ENCODE data around the gene COL6A1.

DNA sequence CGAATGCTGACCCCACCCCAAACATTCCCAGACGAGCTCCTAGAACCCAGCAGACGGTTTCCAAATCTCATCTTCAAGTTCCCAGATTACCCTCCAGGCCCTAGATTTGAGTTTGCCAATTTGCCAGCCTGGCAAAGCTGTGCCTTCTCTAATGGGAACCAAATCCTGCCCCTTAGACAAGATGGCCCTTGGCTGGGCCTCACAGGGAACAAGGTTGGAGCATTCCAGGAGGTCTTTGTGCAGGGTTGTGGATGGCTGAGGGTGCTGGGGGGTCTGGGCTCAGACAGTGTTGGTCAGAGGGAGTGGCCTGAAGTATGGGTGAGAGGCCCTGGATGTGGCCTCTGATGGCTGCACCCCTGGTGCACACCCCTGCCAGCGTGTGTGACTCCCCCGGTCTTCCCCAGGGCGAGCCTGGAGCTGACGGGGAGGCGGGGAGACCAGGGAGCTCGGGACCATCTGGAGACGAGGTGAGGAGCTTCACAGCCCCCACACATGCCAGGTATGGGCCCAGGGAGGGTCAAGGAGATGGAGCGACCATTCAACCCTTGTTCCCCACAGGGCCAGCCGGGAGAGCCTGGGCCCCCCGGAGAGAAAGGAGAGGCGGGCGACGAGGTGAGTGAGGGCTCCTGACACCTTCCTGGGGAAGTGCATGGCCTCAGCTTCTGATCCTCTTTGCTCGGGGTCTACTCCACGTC lies 10.2 kb downstream of the COL6A1 start:
- TF ChIP-seq, protein P1, sequence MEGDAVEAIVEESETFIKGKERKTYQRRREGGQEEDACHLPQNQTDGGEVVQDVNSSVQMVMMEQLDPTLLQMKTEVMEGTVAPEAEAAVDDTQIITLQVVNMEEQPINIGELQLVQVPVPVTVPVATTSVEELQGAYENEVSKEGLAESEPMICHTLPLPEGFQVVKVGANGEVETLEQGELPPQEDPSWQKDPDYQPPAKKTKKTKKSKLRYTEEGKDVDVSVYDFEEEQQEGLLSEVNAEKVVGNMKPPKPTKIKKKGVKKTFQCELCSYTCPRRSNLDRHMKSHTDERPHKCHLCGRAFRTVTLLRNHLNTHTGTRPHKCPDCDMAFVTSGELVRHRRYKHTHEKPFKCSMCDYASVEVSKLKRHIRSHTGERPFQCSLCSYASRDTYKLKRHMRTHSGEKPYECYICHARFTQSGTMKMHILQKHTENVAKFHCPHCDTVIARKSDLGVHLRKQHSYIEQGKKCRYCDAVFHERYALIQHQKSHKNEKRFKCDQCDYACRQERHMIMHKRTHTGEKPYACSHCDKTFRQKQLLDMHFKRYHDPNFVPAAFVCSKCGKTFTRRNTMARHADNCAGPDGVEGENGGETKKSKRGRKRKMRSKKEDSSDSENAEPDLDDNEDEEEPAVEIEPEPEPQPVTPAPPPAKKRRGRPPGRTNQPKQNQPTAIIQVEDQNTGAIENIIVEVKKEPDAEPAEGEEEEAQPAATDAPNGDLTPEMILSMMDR (IDR thresholded peaks at IDR 0.05), result no peak
- no peak for TF ChIP-seq POLR2A (IDR thresholded peaks at IDR 0.05)
